Measurements from ENCODE around the gene SMIM44. TPM values are rescaled to one million over a fixed set of nuclear protein-coding genes. Genes with fewer than 3 reads are reported as not detected.
"Not testable (repeated sequence)": the region's sequence is repeated elsewhere in the genome, so short reads cannot be mapped to it uniquely, and the experiment has no call there.

Gene SMIM44
- total RNA-seq, 2 experiments from 2014 or later: not detected

GRCh38 chr19:3452171-3452941 lies 30.9 kb downstream of the SMIM44 start:
- CTCF ChIA-PET: interaction anchor here (0.6 kb wide), 1 partner anchor 535 kb away, joined by 5 read pairs; no protein-coding TSS in a partner anchor
- POLR2A ChIA-PET: no interaction called here

GRCh38 chr19:3451451-3451866 lies 31.8 kb downstream of the SMIM44 start:
- ChIA-PET CTCF (no interaction called here), POLR2A (no interaction called here)

GRCh38 chr19:3450796-3451411 lies 32.3 kb downstream of the SMIM44 start:
- POLR2A ChIA-PET: no interaction called here
- CTCF ChIA-PET: no interaction called here

GRCh38 chr19:3448616-3449334 lies 34.5 kb downstream of the SMIM44 start:
- CTCF ChIA-PET: no interaction called here
- POLR2A ChIA-PET: no interaction called here

GRCh38 chr19:3446657-3447056 lies 36.6 kb downstream of the SMIM44 start:
- CTCF ChIA-PET: interaction anchor here (0.7 kb wide), 1 partner anchor 57 kb away, joined by 4 read pairs; no protein-coding TSS in a partner anchor
- POLR2A ChIA-PET: not testable (repeated sequence)

GRCh38 chr19:3444695-3445234 lies 38.5 kb downstream of the SMIM44 start:
- ChIA-PET POLR2A (no interaction called here), CTCF (no interaction called here)

GRCh38 chr19:3443840-3444694 lies 39.2 kb downstream of the SMIM44 start:
- POLR2A ChIA-PET: no interaction called here
- CTCF ChIA-PET: no interaction called here

- CTCF ChIA-PET: interaction anchor here (0.7 to 2.6 kb wide), 2 partner anchors 13 to 115 kb away, joined by 3 to 7 read pairs; no protein-coding TSS in a partner anchor
- POLR2A ChIA-PET: no interaction called here
Measured at GRCh38 chr19:3442487-3443071, 40.7 kb downstream of the SMIM44 start.

GRCh38 chr19:3441986-3442329 lies 41.3 kb downstream of the SMIM44 start:
- POLR2A ChIA-PET: no interaction called here
- CTCF ChIA-PET: interaction anchor here (0.7 to 2.6 kb wide), 2 partner anchors 12 to 115 kb away, joined by 3 to 7 read pairs; no protein-coding TSS in a partner anchor

- CTCF ChIA-PET: interaction anchor here (1.3 to 2.6 kb wide), 2 partner anchors 12 to 67 kb away, joined by 4 to 7 read pairs; no protein-coding TSS in a partner anchor
- POLR2A ChIA-PET: no interaction called here
Measured at GRCh38 chr19:3441089-3441985, 41.9 kb downstream of the SMIM44 start.

- ChIA-PET POLR2A (no interaction called here), CTCF (interaction anchor here (0.7 to 2.6 kb wide), 5 partner anchors 11 to 114 kb away, joined by 3 to 7 read pairs (median 4); partner anchors contain the start of gene SMIM24)
Measured at GRCh38 chr19:3440082-3440481, 43.2 kb downstream of the SMIM44 start.

GRCh38 chr19:3434630-3435553 lies 48.3 kb downstream of the SMIM44 start:
- ChIA-PET POLR2A (interaction anchor here (0.5 to 0.7 kb wide), 2 partner anchors 62 to 964 kb away, joined by 3 read pairs; no protein-coding TSS in a partner anchor), CTCF (no interaction called here)

- ChIA-PET CTCF (interaction anchor here (0.8 to 1.2 kb wide), 4 partner anchors 13 to 108 kb away, joined by 3 to 4 read pairs (median 4); no protein-coding TSS in a partner anchor), POLR2A (no interaction called here)
Measured at GRCh38 chr19:3433805-3434540, 49.3 kb downstream of the SMIM44 start.

GRCh38 chr19:3433313-3433712 lies 49.9 kb downstream of the SMIM44 start:
- POLR2A ChIA-PET: no interaction called here
- CTCF ChIA-PET: interaction anchor here (0.8 to 1.2 kb wide), 4 partner anchors 13 to 107 kb away, joined by 3 to 4 read pairs (median 4); no protein-coding TSS in a partner anchor

Measured in activated CD8-positive, alpha-beta memory T cell treated with anti-CD3 and anti-CD28 coated beads for 36 hours (primary cell).